Activated naive CD4-positive, alpha-beta T cell treated with anti-CD3 and anti-CD28 coated beads for 36 hours (primary cell): Measurements from ENCODE around the gene KLHL29. TPM values are rescaled to one million over a fixed set of nuclear protein-coding genes. Genes with fewer than 3 reads are reported as not detected.

Experiments
- CTCF ChIA-PET: fragments of 350-600 bp; sonication (Branson Sonifier 250); formaldehyde crosslinking; loops from one replicate; lab custom pipeline; 2021; ENCODE audit warnings: antibody characterized with exemption; lab: Charles Lee
- DNase-seq: peaks from one replicate; pipeline ENCODE4 v3.0.0-alpha.2; 2020
- H3K27ac Mint-ChIP-seq: one replicate; pipeline ENCODE4 v1.8.0; 2021; ENCODE audit warnings: mild to moderate bottlenecking, mixed read lengths
- H3K27me3 Mint-ChIP-seq: one replicate; pipeline ENCODE4 v1.8.0; 2021; ENCODE audit warnings: low read depth, mixed read lengths
- H3K36me3 Mint-ChIP-seq: one replicate; pipeline ENCODE4 v1.8.0; 2021; ENCODE audit warnings: low read depth, mixed read lengths
- H3K4me1 Mint-ChIP-seq: one replicate; pipeline ENCODE4 v1.8.0; 2021; ENCODE audit warnings: low read depth, mixed read lengths
- H3K4me3 Mint-ChIP-seq: one replicate; pipeline ENCODE4 v1.8.0; 2021; ENCODE audit warnings: mild to moderate bottlenecking, moderate library complexity, mixed read lengths
- H3K9me3 Mint-ChIP-seq: one replicate; pipeline ENCODE4 v1.8.0; 2021; ENCODE audit warnings: mixed read lengths
- intact Hi-C: fragments of 100-400 bp; cut with micrococcal nuclease; formaldehyde crosslinking; loops from one replicate; pipeline ENCODE4 v1.15.1; 2023
- total RNA-seq, 2 experiments: library from RNA; stranded (reverse); gene quantifications; one replicate each; pipeline ENCODE4 v1.2.3, GENCODE V29; 2021

Gene KLHL29
- total RNA-seq, 2 experiments from 2014 or later: 2.4 to 2.9 TPM

DNA sequence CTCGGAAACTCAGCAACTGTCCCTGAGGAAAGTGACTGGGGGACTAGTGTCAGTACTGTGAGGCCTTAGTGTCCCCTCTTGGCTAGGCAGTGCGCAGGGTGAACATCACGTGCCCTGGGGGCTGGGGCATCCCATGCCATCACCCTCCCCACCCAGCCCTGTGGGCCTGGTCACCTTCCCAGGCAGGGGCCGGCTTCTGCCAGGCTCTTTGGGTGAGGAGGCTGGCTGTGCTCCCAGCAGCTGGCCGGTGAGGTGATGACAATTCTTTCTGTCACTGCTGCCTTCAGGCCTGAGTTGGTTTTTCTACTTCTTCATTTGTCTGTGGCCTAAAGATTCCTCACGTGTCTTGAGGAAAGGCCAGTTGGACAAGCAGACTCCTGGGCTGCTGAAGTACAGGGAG lies 180.8 kb downstream of the KLHL29 start:
- no peak overlapping the region for H3K4me3 Mint-ChIP-seq
- H3K27ac Mint-ChIP-seq: no peak overlapping the region
- DNase-seq: no peak
- intact Hi-C loops: loop anchor here (1.0 kb wide), 1 partner anchor 162 kb away; no protein-coding TSS in a partner anchor
- no peaks in the 10 kb centered on the region for H3K36me3 Mint-ChIP-seq
- no peaks in the 10 kb centered on the region for H3K27me3 Mint-ChIP-seq
- H3K4me1 Mint-ChIP-seq: no peaks in the 10 kb centered on the region
- CTCF ChIA-PET: interaction anchor here (0.8 kb wide), 1 partner anchor 130 kb away, joined by 4 read pairs; no protein-coding TSS in a partner anchor
- H3K9me3 Mint-ChIP-seq: no peaks in the 10 kb centered on the region

DNA sequence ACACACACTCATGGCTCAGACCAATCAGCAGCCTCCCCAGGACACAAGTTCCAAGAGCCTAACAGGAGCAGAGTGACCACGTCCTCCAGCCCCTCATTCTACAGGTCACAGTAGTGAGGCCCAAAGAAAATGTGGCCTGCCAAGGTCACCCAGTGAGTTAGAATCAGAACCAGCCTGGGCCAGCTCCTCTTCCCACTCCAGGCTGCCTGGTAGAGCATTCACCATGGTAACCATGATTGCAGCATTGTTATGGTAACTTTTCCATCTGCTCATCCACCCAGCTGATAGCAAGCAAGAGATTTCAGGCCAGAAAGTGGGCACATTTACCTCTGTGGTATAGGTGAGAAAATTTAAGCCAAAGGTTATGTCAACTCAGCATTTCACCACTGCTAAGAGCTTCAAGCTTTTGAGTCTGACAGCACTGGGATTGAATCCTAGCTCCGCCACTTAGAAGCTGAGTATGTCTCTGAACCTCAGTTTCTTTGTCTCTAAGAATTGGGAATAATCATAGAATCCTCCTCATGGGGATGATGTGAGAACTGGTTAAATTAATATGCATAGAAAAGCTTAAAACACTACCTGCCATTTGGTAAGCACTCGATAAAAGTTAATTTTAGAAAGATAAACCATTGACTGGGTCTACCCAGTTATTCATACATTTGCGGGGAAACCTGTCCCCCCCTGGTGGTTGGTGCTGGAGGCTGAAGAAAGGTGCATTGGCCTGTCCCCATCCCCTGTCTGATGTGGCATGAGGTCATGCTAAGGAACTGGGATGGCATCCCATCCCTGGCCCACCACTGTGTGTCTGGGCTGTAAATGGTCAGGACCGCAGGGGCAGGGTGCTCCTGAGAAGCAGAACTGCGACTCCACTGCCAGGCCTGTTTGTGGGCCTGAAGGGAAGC lies 181.5 kb downstream of the KLHL29 start:
- DNase-seq: peak; percentile 52
- Mint-ChIP-seq H3K36me3 (no peaks in the 10 kb centered on the region), H3K4me1 (no peaks in the 10 kb centered on the region), H3K27me3 (no peaks in the 10 kb centered on the region), H3K27ac (no peak overlapping the region), H3K9me3 (no peaks in the 10 kb centered on the region), H3K4me3 (no peak overlapping the region)
- CTCF ChIA-PET: interaction anchor here (0.8 kb wide), 1 partner anchor 131 kb away, joined by 4 read pairs; no protein-coding TSS in a partner anchor
- intact Hi-C loops: loop anchor here (1.0 kb wide), 1 partner anchor 162 kb away; no protein-coding TSS in a partner anchor

DNA sequence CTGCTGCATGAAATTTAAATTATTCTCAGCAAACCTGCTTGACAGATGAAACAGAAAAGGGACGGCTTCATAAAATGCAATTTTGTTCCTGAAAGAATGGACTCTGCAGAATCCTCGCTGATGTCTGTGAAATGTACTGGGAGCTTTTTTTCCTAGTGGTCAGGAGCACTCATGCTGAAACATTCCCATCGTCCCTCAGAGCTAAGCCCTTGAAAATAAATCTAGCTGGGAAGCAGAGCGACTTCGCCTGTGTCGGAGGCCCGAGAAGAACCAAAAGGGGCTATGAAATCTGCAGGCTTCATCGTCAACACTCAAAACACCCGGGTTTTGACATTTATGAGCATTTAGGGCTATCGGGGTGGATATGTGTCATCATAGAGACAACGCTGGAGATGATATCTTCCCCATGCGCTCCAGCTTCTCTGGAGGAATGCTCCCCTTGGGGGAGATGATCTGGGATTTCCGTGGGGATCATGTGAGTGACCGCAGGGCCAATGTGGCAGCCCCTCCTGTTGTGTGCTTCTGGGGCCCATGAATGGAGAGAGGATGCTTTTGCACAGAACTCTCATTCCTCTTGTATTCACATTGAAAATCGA lies 182.3 kb downstream of the KLHL29 start:
- no peaks in the 10 kb centered on the region for H3K36me3 Mint-ChIP-seq
- H3K27ac Mint-ChIP-seq: no peak overlapping the region
- H3K4me3 Mint-ChIP-seq: no peak overlapping the region
- no peaks in the 10 kb centered on the region for H3K27me3 Mint-ChIP-seq
- intact Hi-C loops: no loop called here
- no peak for DNase-seq
- H3K4me1 Mint-ChIP-seq: no peaks in the 10 kb centered on the region
- CTCF ChIA-PET: no interaction called here
- no peaks in the 10 kb centered on the region for H3K9me3 Mint-ChIP-seq

DNA sequence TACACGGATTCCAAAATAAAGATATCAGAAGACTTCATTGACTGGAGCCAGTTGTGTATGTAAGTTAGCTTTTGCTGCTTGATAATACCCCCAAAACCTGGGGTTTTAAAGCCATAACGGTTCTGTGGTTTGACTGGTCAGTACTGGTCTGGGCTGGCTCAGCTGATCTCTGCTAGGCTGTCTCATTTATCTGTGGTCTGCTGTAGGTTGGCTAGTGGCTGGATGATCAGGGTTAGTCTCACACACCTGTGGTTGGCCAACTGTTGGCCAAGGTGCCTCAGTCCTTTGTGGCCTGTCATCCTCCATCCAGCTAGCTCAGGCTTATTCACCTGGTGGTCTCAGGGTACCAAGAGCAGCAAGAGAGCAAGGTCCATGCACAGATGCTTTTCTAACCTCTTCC lies 183.2 kb downstream of the KLHL29 start:
- intact Hi-C loops: no loop called here
- no peaks in the 10 kb centered on the region for H3K9me3 Mint-ChIP-seq
- no peak overlapping the region for H3K4me3 Mint-ChIP-seq
- no peaks in the 10 kb centered on the region for H3K36me3 Mint-ChIP-seq
- no peaks in the 10 kb centered on the region for H3K4me1 Mint-ChIP-seq
- no peak for DNase-seq
- no peak overlapping the region for H3K27ac Mint-ChIP-seq
- H3K27me3 Mint-ChIP-seq: no peaks in the 10 kb centered on the region
- CTCF ChIA-PET: no interaction called here

DNA sequence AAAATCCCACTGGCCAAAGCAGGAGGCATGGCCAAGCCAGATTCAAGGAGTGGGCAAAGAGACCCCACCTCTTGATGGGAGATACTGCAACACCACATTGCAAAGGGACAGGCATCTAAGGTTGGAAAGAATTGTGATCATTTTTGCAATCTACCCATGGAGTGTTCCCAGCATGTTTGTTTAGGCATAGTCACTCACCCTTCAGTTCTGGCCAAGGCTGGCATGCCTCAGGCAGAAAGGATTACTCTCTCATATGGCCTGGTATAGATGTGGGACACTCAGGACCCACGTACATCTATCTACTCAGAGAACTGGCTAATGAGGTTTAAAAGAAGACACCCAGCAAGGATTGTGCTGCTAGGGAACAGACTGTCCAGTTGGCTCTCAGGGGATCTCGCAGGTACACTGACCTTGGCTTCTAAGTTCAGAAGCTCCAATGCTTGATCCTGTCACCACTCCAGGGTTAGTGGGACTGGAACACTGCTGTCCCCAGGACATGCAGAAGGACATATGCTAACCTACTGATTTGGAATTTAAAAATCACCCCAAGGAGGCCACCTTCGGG lies 183.7 kb downstream of the KLHL29 start:
- DNase-seq: no peak
- Mint-ChIP-seq H3K27ac (no peak overlapping the region), H3K9me3 (no peaks in the 10 kb centered on the region), H3K4me1 (no peaks in the 10 kb centered on the region), H3K4me3 (no peak overlapping the region), H3K36me3 (no peaks in the 10 kb centered on the region), H3K27me3 (no peaks in the 10 kb centered on the region)
- intact Hi-C loops: no loop called here
- CTCF ChIA-PET: no interaction called here

DNA sequence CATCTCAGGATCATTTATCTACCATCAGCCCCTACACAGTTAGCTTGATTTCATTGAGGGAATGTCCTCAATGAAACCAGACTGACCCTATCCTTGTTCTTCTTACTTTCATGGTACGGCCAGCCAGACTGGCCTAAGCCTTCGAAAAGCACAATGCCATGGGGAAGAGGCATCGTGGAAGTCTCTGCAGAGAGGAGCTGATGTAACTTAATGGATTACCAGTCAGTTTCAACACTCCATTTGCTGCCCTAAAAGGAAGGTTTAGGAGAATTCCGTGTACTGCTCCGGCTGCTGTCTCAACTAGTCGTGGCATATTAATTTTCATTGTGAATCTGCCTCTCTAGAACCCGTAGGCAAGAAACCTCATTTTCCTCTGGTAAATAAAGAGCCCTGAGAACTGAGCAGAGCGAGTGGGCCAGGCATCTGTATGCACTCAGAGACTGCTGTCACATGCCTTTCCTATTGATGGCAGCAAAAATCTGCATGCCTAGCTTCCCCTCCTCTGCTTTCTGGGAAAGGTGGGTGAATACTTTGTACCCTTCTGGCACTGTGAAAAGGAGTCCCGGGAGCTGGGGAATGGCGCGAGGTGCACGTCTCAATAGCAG lies 184.9 kb downstream of the KLHL29 start:
- H3K4me1 Mint-ChIP-seq: no peaks in the 10 kb centered on the region
- H3K27ac Mint-ChIP-seq: peak overlapping the region; percentile 24
- no peak overlapping the region for H3K4me3 Mint-ChIP-seq
- H3K9me3 Mint-ChIP-seq: no peaks in the 10 kb centered on the region
- no peaks in the 10 kb centered on the region for H3K36me3 Mint-ChIP-seq
- DNase-seq: no peak
- CTCF ChIA-PET: no interaction called here
- no peaks in the 10 kb centered on the region for H3K27me3 Mint-ChIP-seq
- intact Hi-C loops: no loop called here

DNA sequence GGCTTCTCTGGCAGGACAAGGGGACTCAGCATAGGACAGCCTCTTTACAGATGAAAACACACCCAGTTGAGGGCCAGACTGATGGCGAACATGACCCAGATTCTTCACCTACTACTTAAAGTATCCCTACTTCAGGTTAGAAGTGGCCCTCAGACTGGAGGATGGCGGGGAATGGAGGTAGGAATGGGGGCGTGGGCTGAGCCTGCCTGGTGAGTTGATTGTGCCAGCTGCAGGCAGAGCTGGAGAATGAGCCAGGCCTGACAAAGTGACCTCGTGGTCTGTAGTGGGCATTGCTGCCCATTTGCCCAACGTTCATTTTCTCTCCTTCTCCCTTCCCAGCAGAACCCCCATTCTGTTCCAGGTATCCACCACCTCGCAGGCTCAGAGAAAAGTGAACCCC lies 186.1 kb downstream of the KLHL29 start:
- no peak overlapping the region for H3K4me3 Mint-ChIP-seq
- intact Hi-C loops: no loop called here
- H3K9me3 Mint-ChIP-seq: no peaks in the 10 kb centered on the region
- no peak overlapping the region for H3K27ac Mint-ChIP-seq
- CTCF ChIA-PET: no interaction called here
- no peaks in the 10 kb centered on the region for H3K4me1 Mint-ChIP-seq
- DNase-seq: no peak
- no peaks in the 10 kb centered on the region for H3K36me3 Mint-ChIP-seq
- no peaks in the 10 kb centered on the region for H3K27me3 Mint-ChIP-seq

DNA sequence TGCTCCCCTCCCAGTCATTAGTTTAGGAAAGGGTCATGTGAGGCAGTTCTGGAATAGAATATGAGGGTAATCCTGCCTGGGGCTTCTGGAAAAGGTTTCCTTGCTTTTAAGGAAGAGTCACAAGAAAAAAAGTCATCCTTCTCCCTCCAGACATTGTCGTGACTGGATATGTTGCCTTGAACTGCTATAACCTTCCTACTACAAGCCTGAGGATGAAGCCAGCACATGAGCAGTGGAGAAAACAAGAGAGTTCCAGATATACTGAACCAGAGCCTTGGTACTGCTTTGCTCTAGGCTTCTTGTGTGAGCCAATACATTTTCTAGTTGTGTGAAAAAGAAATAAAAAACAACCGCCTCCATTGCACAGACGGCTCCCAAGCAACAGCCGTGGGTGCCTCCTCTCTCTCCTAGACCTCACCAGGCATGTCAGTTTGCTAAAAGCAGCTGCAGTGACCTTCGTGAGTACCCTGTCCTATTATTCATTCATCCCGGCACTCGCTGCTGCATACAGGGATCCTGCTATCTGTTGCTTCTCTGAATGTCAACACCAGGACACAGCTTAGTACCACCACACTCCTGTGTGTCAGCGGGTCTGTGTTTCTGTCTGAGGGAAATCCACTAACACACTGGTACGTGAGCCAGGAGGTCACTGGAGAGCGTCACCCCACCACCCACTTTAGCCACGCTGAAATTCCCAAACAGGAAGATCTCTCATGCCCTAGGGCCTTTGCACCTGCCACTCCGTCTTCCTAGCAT lies 186.7 kb downstream of the KLHL29 start:
- intact Hi-C loops: no loop called here

DNA sequence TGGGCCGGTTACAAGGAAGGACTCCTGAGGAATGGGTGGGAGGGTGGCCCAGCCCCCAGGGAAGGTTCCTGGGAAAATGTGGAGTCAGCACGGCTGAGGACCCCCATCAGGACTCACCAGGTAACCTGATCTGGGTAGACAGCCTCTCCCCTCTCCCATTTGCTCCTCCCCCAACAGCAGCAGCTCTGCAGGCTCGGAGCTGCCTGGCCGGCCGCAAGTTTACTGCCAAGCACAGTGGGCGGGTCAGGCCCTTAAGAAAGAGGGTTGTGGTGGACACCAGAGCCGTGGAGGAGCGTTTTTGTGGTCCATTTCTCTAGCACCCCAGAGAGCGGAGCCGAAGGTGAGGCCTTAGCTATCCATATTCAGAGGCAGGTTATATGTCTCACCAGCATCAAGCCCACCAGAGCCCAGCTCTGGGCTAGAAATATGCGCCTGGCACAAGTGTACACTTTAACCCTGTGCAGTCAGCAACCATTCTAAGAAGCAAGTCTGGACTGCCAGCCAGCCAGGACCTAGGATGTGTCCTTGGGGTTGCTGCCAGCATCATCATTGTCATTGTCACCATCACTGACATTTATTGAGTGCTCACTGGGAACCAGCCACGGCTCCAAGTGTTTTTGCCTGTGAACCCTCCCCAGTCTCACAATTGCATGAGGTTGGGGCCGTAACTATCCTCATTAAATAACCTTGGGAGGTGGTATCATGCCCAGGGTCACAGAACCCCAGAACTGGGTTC lies 190.1 kb downstream of the KLHL29 start:
- DNase-seq: no peak
- Mint-ChIP-seq H3K4me3 (no peak overlapping the region), H3K27ac (no peak overlapping the region), H3K27me3 (no peaks in the 10 kb centered on the region), H3K36me3 (no peaks in the 10 kb centered on the region), H3K9me3 (no peaks in the 10 kb centered on the region), H3K4me1 (no peaks in the 10 kb centered on the region)
- intact Hi-C loops: no loop called here
- CTCF ChIA-PET: no interaction called here

More for the DNA sequence above, 186.7 kb downstream of the KLHL29 start:
- DNase-seq: no peak
- CTCF ChIA-PET: no interaction called here
- no peaks in the 10 kb centered on the region for H3K4me1 Mint-ChIP-seq
- no peak overlapping the region for H3K4me3 Mint-ChIP-seq
- H3K9me3 Mint-ChIP-seq: no peaks in the 10 kb centered on the region
- H3K27ac Mint-ChIP-seq: no peak overlapping the region
- H3K36me3 Mint-ChIP-seq: no peaks in the 10 kb centered on the region
- no peaks in the 10 kb centered on the region for H3K27me3 Mint-ChIP-seq

DNA sequence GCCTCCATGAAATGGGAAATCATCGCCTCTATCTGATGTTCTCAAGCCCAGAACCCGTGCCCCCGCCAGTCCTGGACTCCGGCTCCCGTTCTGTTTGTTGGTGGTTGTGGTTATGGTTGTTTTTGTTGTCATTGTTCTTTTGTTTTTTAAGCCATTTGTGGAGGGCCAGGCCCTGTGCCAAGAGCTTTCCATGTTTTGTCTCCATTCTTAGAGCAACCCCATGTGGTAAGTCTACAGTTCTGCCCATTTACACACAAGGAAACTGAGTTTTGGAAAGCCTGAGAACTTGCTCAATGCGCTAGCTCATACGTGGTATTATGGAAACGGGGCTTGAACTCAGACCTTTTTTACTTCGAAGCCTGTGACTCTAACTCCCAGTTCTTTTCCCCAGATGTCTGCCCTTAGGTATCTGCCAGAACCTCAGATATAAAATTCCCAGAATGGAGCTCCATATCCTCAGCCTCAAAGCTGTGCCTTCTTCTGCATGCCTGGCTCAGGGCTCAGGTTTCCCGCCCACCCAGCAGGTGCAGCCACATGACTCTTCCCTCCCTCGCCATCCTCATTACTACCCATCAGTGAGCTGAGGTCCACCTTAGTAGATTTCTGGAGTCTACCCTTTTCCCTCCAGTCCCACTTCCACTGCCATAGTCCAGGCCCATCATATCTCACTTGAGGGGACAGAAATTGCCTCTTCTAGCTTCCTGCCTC lies 194.1 kb downstream of the KLHL29 start:
- Mint-ChIP-seq H3K4me1 (no peaks in the 10 kb centered on the region), H3K36me3 (no peaks in the 10 kb centered on the region), H3K9me3 (no peaks in the 10 kb centered on the region), H3K4me3 (no peak overlapping the region), H3K27me3 (no peaks in the 10 kb centered on the region), H3K27ac (no peak overlapping the region)
- CTCF ChIA-PET: no interaction called here
- DNase-seq: no peak
- intact Hi-C loops: no loop called here

DNA sequence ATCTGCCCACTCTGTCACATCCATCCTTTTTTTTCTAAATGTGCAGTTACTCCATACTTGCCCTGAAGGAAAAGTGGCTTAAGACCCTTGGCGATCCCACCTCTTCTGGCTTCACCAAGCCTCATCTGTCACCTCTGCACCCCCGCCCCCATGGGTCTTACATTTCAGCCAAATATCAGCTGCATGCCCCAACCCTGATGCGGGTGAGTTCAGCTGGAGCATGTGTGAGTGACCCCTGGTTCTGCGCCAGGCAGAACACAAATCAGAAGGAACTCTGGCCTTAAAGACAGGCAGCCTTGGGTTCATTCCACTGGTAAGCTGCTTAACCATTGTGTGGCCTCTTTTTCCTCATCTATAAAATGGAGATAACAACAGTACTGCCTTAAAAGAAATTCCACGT lies 194.7 kb downstream of the KLHL29 start:
- intact Hi-C loops: no loop called here
- no peak overlapping the region for H3K27ac Mint-ChIP-seq
- H3K4me1 Mint-ChIP-seq: no peaks in the 10 kb centered on the region
- H3K4me3 Mint-ChIP-seq: no peak overlapping the region
- H3K36me3 Mint-ChIP-seq: no peaks in the 10 kb centered on the region
- DNase-seq: no peak
- H3K27me3 Mint-ChIP-seq: no peaks in the 10 kb centered on the region
- CTCF ChIA-PET: no interaction called here
- no peaks in the 10 kb centered on the region for H3K9me3 Mint-ChIP-seq
